Fibroblast of mammary gland (primary cell): Measurements from ENCODE around the gene COMMD10.

ENCODE experiments used
- DNase-seq: peaks from one replicate; pipeline ENCODE4 v3.0.0-alpha.2; 2010; ENCODE audit warnings: low read depth
- H3K4me3 ChIP-seq: 2 replicates; pipeline ENCODE4 v1.5.1; 2011; ENCODE audit warnings: low read depth, mild to moderate bottlenecking, low read length, moderate library complexity; ENCODE audit not compliant: control insufficient read depth
- TF ChIP-seq, protein P1 (sequence below): conservative IDR thresholded peaks from 2 replicates; pipeline ENCODE4 v1.5.1; 2011; ENCODE audit warnings: low read depth, low read length, inconsistent platforms; ENCODE audit not compliant: control insufficient read depth, insufficient read depth

Gene COMMD10

DNA sequence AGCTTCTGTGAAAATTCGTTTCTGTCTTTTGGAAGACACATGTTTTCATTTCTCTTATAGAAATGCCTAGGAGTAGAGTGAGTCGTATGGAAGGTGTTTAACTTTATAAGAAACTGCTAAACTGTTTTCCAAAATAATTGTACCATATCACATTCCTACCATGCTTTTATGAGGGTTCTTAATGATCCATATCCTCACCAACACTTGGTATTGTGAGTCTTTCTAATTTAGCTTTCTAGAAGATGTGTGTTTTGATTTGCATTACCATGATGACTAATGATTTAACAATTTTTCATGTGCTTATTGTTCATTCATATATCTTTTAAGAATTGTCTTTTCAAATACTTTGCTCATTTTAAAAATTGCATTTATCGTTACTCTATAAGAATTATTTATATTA is 223.6 kb downstream of the COMMD10 start:
- TF ChIP-seq, protein P1, sequence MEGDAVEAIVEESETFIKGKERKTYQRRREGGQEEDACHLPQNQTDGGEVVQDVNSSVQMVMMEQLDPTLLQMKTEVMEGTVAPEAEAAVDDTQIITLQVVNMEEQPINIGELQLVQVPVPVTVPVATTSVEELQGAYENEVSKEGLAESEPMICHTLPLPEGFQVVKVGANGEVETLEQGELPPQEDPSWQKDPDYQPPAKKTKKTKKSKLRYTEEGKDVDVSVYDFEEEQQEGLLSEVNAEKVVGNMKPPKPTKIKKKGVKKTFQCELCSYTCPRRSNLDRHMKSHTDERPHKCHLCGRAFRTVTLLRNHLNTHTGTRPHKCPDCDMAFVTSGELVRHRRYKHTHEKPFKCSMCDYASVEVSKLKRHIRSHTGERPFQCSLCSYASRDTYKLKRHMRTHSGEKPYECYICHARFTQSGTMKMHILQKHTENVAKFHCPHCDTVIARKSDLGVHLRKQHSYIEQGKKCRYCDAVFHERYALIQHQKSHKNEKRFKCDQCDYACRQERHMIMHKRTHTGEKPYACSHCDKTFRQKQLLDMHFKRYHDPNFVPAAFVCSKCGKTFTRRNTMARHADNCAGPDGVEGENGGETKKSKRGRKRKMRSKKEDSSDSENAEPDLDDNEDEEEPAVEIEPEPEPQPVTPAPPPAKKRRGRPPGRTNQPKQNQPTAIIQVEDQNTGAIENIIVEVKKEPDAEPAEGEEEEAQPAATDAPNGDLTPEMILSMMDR = no peak
- H3K4me3 ChIP-seq = no peak overlapping the region
- DNase-seq = peak; percentile 11

DNA sequence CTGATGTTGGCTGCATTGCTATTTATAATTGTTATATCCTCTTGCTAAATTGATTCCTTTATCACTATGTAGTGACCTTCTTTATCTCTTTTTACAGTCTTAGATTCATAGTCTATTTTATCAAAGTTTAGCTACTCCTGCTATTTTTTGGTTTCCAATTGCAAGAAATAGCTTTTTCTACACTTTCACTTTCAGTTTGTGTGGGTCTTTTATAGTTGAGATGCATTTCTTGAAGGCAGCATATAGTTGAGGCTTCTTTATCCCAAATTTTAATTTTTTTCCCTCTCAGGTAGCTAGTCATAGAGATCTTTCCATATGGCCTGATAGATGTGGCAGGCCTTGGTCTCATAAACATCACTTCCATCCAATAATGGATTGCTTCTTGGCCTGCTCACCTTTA is 228.5 kb downstream of the COMMD10 start:
- TF ChIP-seq, protein P1 = no peak
- no peak for DNase-seq
- no peak overlapping the region for H3K4me3 ChIP-seq

DNA sequence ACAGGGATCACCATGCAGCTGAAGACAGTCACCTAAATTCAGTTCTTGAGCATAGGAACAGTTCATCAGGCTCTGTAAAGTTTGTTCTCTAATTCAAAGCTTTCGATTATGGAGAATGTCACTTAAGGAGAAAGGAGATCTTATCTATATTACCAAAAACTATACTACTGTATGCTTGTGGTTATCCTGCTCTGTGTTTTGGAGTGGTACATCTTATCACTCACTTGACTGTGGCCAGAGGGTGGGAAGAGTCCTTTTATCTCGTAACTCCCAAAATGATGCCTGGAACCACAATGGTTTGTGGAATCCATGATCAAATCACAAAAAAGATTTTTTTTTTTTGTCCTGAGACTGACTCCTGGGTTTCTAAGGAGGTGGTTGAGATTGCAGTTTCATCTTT is 230.7 kb downstream of the COMMD10 start:
- no peak overlapping the region for H3K4me3 ChIP-seq
- no peak for DNase-seq
- TF ChIP-seq, protein P1 = no peak

DNA sequence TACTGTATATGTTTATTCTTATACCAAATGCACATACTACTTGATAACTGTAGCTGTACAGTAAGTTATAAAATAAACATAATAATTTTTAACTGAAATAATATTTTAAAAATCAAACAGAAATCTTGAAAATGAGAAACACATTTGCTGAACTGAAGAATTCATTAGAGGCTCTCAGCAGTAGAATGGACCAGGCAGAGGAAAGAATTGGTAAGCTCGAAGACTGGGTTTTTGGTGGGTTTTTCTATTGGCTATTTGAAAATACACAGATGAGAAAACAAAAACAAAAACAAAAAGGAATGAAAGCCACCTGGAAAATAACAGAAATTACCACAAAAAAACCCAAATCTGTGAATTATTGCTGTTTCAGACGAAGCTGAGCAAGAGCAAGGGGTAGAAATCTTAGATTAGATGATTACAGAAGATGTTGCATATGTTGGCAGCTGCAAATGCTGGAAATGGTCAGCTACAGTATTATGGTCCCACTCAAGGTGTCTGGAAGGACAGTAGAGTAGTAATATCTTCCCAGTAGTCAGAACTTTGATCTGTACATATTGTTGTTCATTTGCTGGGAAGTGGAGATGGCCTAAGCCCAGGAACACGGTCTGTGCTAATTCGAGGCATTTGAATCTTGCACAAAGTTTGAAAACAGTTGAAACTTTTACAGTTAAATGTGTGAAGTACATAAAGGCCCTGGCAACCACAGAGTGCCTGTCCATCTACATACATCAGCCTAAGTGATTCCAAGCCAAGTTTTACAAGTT is 233.4 kb downstream of the COMMD10 start:
- TF ChIP-seq, protein P1 = no peak
- DNase-seq = no peak
- no peak overlapping the region for H3K4me3 ChIP-seq

DNA sequence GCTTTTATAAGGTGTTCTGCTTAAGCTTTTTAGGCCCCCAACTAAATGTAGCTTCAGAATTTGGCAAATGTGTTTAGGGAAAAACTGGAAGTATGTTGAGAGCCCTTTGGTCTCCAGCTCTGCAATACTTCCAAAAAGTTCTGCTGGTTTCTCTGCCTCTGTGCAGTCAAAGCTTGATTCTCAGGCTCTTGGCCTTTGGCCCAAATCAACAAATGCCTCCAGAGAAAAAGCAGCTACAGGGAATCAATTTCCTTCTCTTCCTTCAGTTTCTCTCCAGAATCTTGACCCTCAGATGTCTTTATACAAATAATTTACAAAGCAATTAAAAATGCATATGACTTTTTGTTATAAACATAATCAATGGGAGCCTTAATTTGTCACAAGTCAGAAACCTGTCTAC is 235.7 kb downstream of the COMMD10 start:
- TF ChIP-seq, protein P1 = no peak
- DNase-seq = no peak
- no peak overlapping the region for H3K4me3 ChIP-seq

DNA sequence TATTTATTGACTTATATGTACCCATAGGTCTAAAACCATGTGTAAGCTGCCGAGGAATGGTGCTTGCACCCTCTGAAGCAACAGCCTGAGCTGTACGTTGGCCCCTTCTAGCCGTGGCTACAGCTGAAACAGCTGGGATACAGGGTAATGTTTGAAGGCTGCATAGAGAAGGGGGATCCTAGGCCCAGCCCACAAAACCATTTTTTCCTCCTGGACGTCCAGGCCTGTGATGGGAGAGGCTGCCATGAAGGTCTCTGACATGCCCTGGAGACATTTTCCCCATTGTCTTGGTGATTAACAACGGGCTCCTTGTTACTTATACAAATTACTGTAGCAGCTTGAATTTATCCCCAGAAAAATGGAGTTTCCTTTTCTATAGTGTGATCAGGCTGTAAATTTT is 244.7 kb downstream of the COMMD10 start:
- no peak overlapping the region for H3K4me3 ChIP-seq
- no peak for DNase-seq
- TF ChIP-seq, protein P1 = no peak
